ENCODE data around the gene IFI27L2. TPM values are rescaled to one million over a fixed set of nuclear protein-coding genes. Genes with fewer than 3 reads are reported as not detected.

IFI27L2 gene
- total RNA-seq, 1 experiment from 2014 or later = 92.3 TPM

GRCh38 chr14:94111276-94112095 lies 17.9 kb downstream of the IFI27L2 start:
- in situ Hi-C loops (cut with HindIII; ENCODE audit: low sequenced_read_pairs) = no loop called here
- no peak for DNase-seq (ENCODE audit: low spot score)

GRCh38 chr14:94110552-94111181 lies 18.7 kb downstream of the IFI27L2 start, which contains the start of gene IFI27:
TSS of gene IFI27 (plus strand) at chr14:94110736.
- in situ Hi-C loops (cut with HindIII; ENCODE audit: low sequenced_read_pairs) = no loop called here
- DNase-seq (ENCODE audit: low spot score) = no peak

- no peak for DNase-seq (ENCODE audit: low spot score)
- in situ Hi-C loops (cut with HindIII; ENCODE audit: low sequenced_read_pairs) = no loop called here
These were observed 19.5 kb downstream of the IFI27L2 start for GRCh38 chr14:94109915-94110250.

- in situ Hi-C loops (cut with HindIII; ENCODE audit: low sequenced_read_pairs) = no loop called here
These were observed 24.7 kb downstream of the IFI27L2 start for GRCh38 chr14:94104731-94105130.

GRCh38 chr14:94103554-94104150 lies 25.8 kb downstream of the IFI27L2 start:
- in situ Hi-C loops (cut with HindIII; ENCODE audit: low sequenced_read_pairs) = no loop called here
- DNase-seq (ENCODE audit: low spot score) = no peak

More at GRCh38 chr14:94104731-94105130, 24.7 kb downstream of the IFI27L2 start:
- no peak for DNase-seq (ENCODE audit: low spot score)

- in situ Hi-C loops (cut with HindIII; ENCODE audit: low sequenced_read_pairs) = no loop called here
- DNase-seq (ENCODE audit: low spot score) = no peak
These were observed 26.5 kb downstream of the IFI27L2 start for GRCh38 chr14:94102768-94103482.

- in situ Hi-C loops (cut with HindIII; ENCODE audit: low sequenced_read_pairs) = no loop called here
- DNase-seq (ENCODE audit: low spot score) = peak; percentile 81
These were observed 27.7 kb downstream of the IFI27L2 start for GRCh38 chr14:94101748-94102147.

GRCh38 chr14:94100847-94101246 lies 28.6 kb downstream of the IFI27L2 start:
- DNase-seq (ENCODE audit: low spot score) = no peak
- in situ Hi-C loops (cut with HindIII; ENCODE audit: low sequenced_read_pairs) = no loop called here

GRCh38 chr14:94099006-94099405 lies 30.4 kb downstream of the IFI27L2 start:
- in situ Hi-C loops (cut with HindIII; ENCODE audit: low sequenced_read_pairs) = no loop called here
- no peak for DNase-seq (ENCODE audit: low spot score)

- DNase-seq (ENCODE audit: low spot score) = no peak
- in situ Hi-C loops (cut with HindIII; ENCODE audit: low sequenced_read_pairs) = no loop called here
These were observed 30.9 kb downstream of the IFI27L2 start for GRCh38 chr14:94098326-94098992.

GRCh38 chr14:94097091-94097490 lies 32.3 kb downstream of the IFI27L2 start:
- in situ Hi-C loops (cut with HindIII; ENCODE audit: low sequenced_read_pairs) = no loop called here
- DNase-seq (ENCODE audit: low spot score) = no peak

- in situ Hi-C loops (cut with HindIII; ENCODE audit: low sequenced_read_pairs) = no loop called here
- DNase-seq (ENCODE audit: low spot score) = no peak
These were observed 36.0 kb downstream of the IFI27L2 start for GRCh38 chr14:94093418-94093817.

GRCh38 chr14:94089479-94089878 lies 39.9 kb downstream of the IFI27L2 start:
- in situ Hi-C loops (cut with HindIII; ENCODE audit: low sequenced_read_pairs) = no loop called here
- no peak for DNase-seq (ENCODE audit: low spot score)

- DNase-seq (ENCODE audit: low spot score) = no peak
- in situ Hi-C loops (cut with HindIII; ENCODE audit: low sequenced_read_pairs) = no loop called here
These were observed 40.9 kb downstream of the IFI27L2 start for GRCh38 chr14:94088516-94088915.

- in situ Hi-C loops (cut with HindIII; ENCODE audit: low sequenced_read_pairs) = no loop called here
- DNase-seq (ENCODE audit: low spot score) = no peak
These were observed 41.5 kb downstream of the IFI27L2 start for GRCh38 chr14:94087891-94088290.

- in situ Hi-C loops (cut with HindIII; ENCODE audit: low sequenced_read_pairs) = no loop called here
- DNase-seq (ENCODE audit: low spot score) = no peak
These were observed 48.0 kb downstream of the IFI27L2 start for GRCh38 chr14:94081386-94081820.

GRCh38 chr14:94080621-94081385 lies 48.6 kb downstream of the IFI27L2 start, which contains the start of the genes DDX24 and IFI27L1:
TSS of gene DDX24 (minus strand) at chr14:94081202. CDS start at chr14:94079742, 1,460 bp downstream.
TSS of gene IFI27L1 (plus strand) at chr14:94081310. CDS start at chr14:94096938, 15,628 bp downstream.
- DNase-seq (ENCODE audit: low spot score) = peak; percentile 97
- in situ Hi-C loops (cut with HindIII; ENCODE audit: low sequenced_read_pairs) = no loop called here

GRCh38 chr14:94079891-94080620 lies 49.3 kb downstream of the IFI27L2 start:
- in situ Hi-C loops (cut with HindIII; ENCODE audit: low sequenced_read_pairs) = no loop called here
- peak; percentile 58 for DNase-seq (ENCODE audit: low spot score)

Data from G401 (cell line).